DMS153 treated with DMSO at 0.1 percent for 48 hours (cell line): ENCODE measurements around the gene PRPF4.

Experiments used
- DNase-seq: peaks from one replicate; lab custom pipeline; 2025; ENCODE audit not compliant: unreplicated experiment; lab: John Stamatoyannopoulos, UW

The PRPF4 gene

DNA sequence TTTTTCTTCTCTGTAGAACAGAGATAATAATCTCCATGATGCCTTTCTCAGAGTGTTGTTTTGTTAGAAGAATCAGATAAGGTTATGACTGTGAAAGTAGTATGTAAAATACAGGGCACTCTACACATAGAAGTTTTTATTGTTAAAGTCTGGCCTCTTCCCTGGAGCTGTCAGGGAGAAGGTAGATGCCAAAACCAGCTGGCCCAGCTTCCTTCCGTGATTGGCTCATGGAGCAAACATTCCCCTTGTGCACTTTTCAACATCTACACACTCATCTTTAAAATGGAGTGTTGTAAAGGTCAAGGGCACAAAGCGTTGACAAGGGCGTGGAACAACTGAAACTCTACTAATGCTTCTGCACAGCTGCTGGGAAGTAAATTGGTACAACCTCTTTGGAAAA lies 35.1 kb downstream of the PRPF4 start:
- no peak for DNase-seq

DNA sequence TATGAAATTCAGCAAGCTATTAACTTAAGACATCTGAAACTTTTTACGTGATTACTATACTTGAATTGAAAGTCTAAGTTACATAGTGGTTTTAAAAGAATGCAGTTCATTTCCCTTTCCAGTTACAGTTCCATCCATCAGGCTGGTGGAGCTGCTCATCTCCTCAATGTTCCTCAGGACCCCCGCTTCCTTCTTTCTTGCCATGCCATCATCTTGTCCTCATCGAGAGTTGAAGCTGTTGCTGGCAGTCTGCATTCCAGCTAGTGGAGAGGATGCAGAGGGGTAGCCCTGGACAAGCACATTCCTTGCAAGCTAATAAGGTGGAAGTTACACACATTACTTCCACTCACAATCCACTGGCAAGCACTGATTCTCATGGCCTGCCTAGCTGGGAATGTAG lies 36.5 kb downstream of the PRPF4 start:
- no peak for DNase-seq

DNA sequence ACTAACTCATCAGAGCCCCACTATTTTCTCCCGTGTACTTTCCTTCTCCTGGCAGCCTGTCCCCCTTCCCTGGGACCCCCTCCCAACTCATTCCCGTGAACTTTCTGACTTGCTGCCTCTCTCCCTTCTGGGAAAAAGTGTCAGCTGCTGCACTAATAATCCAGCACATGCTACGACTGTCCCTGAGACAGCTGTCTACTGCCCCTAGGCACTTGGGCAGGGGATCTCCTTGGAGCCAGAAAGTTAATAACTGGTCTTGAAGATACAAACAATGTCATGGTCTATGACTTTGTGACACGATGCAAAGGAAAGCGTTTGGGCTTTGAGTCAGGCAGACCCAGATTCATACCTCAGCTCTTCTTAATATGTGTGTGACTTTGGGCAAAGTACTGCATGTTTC lies 37.8 kb downstream of the PRPF4 start:
- DNase-seq = no peak

DNA sequence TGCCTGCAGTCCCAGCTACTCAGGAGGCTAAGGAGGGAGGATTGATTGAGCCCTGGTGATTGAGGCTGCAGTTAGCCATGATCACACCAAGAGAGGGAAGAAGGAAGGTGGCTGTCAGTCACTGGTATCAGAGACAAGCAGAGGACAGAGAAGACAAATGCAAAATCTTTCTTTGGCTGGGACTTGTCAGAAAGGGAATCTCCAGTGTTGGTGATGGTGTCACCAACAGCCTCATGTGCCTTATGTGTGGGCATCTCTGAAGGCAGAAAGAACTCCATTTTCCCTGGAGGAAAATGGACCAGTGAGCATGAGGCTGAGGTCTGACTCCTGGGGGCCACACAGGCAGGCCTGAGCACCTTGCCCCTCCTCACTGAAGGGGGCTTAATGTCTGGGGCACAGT lies 39.8 kb downstream of the PRPF4 start:
- no peak for DNase-seq

DNA sequence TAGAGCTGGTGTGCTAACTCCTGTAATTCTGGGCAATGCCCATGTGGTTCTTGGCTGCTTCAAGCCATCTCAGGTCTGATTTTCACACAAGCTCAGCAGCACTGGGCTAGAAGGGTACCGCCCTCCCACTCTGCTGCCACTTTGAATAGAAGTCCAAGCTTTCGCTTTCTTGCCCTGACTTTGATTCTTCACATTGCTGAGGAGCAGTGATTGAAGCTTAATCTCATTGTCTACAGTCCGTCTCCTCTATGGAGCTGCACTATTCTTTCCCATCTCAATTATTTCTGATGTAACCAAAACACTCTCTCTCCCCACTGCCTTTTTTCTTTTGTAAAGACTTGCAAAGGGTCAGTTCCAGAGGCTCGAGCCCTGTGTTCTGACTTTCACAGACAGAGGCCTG lies 40.6 kb downstream of the PRPF4 start:
- DNase-seq = no peak

DNA sequence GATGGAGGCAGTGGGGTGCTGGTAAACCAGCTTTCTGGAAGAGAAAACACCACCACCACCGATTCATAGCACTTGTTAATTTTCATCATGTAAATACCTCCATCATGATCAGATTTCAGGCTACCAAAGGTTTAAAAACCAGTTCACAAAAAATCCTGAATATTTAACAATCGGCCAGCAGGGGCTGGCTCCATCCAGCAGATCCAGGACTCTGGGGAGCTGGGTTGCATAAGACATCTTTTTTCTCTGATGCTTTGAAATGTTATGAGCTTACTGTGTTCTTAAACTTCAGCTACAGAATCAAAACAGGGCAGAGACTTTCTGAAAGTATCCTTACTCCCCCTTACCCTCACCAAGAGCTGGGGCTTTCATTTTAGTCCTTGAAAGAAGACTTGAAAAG lies 42.3 kb downstream of the PRPF4 start:
- no peak for DNase-seq

- no peak for DNase-seq
These were observed 43.6 kb downstream of the PRPF4 start for GRCh38 chr9:113319054-113319453.

- no peak for DNase-seq
These were observed 44.6 kb downstream of the PRPF4 start for GRCh38 chr9:113320051-113320450.

DNA sequence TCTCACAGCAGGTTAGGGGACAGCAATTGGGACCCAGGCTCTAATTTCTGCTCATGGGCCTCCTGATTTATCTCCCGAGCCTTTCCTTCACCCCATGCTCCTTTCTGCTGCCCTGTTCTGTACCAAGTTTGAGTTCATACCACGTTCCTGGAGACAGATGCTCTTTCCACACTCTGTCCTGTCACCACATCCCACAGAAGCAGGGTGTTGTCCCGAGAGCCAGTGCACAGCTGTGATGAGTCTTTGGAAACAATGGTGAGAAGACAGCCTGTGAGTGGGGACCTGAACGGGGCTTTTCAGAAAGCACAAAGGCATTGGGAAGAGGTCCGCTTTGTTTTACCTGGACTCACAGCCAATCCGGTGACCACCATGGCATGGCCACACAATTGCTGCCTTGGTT lies 47.2 kb downstream of the PRPF4 start:
- DNase-seq = no peak

- DNase-seq = no peak
These were observed 50.8 kb downstream of the PRPF4 start for GRCh38 chr9:113326230-113326629.

GRCh38 chr9:113328045-113328782 lies 52.8 kb downstream of the PRPF4 start:
- DNase-seq = no peak

- no peak for DNase-seq
These were observed 56.3 kb downstream of the PRPF4 start for GRCh38 chr9:113331780-113332179.

DNA sequence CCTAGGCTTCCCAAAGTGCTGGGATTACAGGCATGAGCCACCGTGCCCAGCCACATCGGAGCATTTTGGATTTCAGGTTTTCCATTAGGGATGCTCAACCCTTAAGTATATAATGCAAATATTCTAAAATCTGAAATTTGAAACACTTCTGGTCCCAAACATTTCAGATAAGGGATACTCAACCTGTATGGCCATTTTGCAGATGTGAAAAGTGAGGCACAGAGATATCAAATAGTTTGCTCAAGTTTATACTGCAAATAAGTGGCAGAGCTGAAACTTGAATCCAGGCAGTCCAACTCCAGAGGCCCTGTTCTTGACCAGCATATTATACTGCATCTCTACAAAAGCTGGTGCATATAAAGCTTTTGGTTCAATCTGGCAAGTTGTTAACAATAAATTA lies 62.3 kb downstream of the PRPF4 start:
- no peak for DNase-seq

DNA sequence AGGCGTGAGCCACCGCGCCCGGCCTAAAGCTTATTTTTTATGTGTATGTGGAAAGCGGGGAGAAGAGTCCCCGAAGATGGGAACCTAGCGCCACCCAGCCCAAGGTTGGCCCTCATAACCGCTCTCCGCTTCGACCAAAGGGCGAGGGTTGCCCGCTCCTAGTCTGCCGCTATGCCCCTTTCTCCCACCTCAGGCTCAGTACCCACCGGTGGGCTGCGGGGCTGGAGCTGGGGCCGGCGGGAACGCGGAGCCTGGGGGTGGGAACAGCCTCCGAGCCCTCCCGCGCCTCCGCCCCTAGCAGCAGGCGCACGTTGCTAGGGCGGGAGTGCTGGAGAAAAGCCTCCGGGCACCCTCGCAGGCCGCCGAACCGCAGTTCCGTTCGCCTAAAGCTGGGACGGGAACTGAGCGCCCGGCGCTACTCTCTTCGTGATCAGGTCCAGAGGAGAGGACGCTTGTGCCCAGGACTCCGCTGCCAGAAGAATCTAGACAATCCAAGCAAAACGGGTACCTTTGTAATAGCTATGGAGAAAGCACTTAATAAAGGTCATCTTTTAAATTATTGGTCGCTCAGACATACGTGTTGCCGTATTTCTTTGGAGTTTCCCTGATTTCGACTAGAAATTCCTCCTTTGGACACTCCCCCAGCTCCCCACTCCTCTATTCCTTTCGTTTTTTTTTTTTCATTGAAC lies 64.7 kb downstream of the PRPF4 start, which contains the start of gene WDR31:
Gene WDR31 (minus strand): TSS at position 265 of the 689 bp plus-strand sequence. CDS start 8,253 bp downstream, outside the sequence.
- peak; percentile 81 for DNase-seq

- DNase-seq = peak; percentile 25
These were observed 66.4 kb downstream of the PRPF4 start for GRCh38 chr9:113341712-113342410.
